ENCODE results near the gene DVL1. TPM values are rescaled to one million over a fixed set of nuclear protein-coding genes. Genes with fewer than 3 reads are reported as not detected.
A peak's percentile ranks its signal among the peaks of the same experiment; 100 is the strongest.

The DVL1 gene
- total RNA-seq, 1 donor from 2014 or later = 70.8 TPM

GRCh38 chr1:1312450-1313314 lies 36.5 kb downstream of the DVL1 start:
- no peak for DNase-seq (ENCODE audit: low read depth)

DNA sequence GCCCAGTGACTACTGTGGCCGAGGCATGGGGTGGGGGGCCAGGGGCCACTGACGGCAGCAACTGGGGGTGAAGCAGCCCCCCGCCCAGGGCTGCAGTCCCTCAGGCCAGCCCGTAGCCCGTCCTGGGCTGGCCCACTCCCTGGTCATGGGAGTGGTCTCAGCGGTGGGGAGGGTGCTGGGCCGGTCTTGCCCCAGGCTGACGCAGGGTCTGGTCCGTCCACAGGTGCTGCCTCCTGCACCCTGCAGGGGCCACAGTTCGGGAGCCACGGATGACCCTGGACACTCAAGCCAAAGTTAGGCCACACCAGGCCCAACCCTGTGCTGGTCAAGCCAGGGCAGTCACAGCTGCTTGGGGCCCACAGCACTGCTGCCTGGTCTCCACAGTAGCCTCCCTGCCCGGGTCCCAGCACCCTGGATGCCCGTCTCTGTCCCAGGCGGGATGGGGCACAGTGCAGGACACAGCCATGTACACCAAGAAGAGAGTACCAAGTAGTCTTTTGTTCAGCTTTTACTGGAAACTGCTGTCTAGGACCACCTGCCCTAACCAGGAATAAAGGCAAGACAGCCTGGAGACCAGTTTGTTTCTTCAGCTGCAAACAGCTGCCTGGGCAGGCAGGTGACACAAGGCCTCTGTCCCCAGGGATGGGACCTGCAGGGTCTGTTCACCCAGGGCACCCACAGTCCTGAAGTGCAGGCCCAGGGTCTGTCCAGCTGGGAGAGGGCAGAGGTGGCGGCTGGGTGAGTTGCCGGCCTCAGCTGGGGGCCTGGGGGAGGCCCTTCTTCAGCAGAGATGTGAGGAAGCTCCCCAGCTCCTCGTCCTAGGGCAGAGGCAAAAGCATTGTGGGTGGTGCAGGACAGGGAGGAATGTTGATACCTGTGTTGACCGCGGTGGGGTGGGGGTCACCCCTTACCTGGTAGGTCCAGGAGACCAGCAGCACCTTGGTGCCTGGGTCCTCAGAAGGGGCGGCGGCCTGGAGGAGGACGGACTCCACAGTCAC lies 37.8 kb downstream of the DVL1 start:
- DNase-seq (ENCODE audit: low read depth) = no peak

DNA sequence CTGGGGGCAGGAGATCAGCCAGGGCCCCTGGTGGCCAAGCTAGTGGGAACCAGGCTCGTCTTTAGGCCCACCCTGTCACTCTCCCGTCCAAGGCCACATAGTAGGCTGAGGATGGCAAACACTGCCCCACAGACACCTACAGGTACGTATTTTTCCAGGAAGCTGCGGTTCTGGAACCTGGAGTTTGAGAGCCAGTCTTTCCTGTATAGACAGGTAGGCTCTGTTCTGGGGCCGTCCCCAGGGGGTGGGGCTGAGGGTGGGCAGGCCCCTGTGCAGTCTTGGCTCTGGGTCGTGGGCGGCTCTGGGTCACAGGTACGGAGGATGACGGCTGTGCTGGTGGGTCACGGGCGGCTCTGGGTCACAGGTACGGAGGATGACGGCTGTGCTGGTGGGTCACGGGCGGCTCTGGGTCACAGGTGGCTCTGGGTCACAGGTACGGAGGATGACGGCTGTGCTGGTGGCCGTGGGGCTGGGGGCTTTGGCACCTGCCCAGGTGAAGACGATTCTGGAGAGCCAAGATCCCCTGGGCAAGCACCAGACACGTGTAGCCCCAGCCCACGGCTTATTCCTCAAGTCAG lies 38.7 kb downstream of the DVL1 start:
- DNase-seq (ENCODE audit: low read depth) = no peak

DNA sequence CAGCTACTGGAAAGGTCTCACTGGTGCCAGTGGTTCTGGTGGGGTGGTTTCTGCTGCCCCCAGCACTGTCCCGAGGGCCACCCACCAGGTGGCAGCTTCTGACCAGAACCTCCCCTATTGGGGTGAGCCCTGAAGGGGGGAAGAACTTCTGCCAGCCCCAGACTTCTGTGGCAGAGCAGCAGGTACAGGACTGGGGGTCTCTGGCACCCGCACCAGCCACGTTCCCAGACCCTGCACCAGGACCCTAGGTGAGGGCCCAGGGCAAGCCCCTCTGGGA lies 39.2 kb downstream of the DVL1 start:
- no peak for DNase-seq (ENCODE audit: low read depth)

GRCh38 chr1:1309251-1310108 lies 39.7 kb downstream of the DVL1 start:
- no peak for DNase-seq (ENCODE audit: low read depth)

- no peak for DNase-seq (ENCODE audit: low read depth)
Observed at GRCh38 chr1:1308756-1309250, 40.4 kb downstream of the DVL1 start.

- peak; percentile 59 for DNase-seq (ENCODE audit: low read depth)
Observed at GRCh38 chr1:1307923-1308755, 41.1 kb downstream of the DVL1 start, which contains the start of the genes ACAP3 and PUSL1. Gene ACAP3 (minus strand): TSS chr1:1307930. CDS start chr1:1307815, 115 bp downstream. Gene PUSL1 (plus strand): TSS chr1:1308597. CDS start chr1:1308644, 47 bp downstream.

DNA sequence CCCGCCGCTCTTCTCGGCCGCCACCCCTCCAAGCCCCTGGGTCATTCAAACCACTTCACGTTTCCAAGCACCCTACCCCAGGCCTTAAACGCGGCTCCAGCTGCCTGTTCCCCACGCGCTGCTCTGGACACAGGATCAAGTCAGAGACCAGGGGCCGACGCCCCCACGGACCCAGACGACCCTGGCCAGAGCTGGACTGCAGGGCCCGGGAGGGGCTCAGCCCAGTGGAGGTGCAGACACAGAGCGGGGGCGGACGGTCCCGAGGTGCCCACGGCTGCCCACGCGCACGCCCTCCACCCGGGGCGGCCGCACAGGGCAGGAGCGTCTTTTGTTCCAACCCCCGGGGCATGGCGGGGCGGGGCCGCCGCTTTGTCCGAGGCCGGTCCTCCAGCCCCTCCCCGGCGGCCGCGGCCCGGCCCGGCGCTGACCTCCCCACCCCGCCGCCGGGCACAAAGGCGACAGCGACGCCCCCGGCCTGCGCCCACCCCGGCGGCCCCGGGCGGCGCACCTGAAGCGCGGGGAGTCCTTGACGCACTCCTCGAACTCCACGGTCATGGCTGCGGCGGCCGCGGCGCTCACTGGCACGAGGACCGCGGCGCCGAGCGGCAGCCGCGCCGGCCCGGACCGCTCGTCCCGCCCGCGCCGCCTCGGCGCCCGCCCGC lies 41.8 kb downstream of the DVL1 start:
- no peak for DNase-seq (ENCODE audit: low read depth)

DNA sequence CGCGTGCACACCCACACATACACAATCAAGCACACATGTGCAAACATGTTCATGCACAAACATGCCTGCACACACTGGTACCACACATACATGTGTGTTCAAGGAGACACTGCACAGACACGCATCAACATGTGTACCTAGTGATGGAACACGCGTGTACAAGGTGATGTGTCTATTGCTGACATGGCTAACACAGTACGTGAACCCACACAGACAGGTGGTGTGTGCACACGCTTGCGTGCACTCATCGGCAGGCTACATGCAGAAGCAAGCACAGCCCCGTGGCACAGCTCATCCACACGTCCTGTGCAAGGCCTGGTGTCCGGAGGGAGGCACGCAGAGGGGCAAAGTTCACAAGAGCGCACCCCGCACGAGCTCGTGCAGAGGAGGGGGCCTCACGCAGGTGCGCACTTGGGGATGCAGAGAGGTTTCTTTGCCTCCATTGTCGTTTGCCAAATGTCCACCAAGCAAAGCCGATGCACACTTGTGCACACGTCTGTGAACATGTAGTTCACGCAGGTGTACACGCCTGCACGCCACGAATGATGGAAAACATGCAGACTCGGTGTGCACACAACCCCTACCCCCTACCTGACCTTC lies 42.5 kb downstream of the DVL1 start:
- DNase-seq (ENCODE audit: low read depth) = no peak

GRCh38 chr1:1306070-1306660 lies 43.1 kb downstream of the DVL1 start:
- no peak for DNase-seq (ENCODE audit: low read depth)

DNA sequence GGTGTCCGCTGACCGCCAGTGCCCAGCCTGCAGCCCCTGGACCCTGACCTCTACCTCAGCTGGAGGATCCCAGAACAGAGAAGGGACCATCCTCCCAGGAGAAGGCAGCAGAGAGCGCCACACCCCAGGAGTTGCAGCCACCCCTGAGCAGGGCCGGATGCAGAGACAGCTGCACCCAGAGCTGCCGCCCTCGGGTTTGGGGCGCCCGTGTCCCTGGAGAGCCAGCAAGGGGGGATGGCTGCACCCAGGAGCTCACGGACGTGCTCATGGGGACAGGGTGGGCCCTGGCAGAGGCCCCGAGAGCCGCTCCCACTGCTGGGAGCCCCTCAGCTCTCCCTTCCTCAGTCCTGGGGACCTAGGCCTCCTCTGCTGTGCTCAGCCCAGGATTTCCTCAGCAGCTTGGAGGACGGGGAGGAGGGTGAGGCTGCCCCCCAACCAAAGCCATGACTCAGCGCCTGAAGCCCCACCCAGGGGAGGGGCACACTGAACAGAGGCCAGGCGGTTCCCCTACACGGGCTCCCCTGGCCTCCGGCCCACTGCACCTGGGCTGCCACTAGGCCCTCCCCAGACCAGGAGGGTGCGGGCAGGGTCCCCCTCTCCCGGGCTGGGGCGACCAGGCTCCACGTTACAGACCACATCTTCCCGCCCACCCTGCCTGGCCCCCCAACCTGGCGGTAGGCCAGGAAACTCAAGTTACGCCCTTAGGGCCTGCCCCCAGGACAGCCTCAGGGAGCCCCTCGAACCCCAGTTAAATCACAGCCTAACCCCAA lies 43.7 kb downstream of the DVL1 start:
- DNase-seq (ENCODE audit: low read depth) = peak; percentile 33

DNA sequence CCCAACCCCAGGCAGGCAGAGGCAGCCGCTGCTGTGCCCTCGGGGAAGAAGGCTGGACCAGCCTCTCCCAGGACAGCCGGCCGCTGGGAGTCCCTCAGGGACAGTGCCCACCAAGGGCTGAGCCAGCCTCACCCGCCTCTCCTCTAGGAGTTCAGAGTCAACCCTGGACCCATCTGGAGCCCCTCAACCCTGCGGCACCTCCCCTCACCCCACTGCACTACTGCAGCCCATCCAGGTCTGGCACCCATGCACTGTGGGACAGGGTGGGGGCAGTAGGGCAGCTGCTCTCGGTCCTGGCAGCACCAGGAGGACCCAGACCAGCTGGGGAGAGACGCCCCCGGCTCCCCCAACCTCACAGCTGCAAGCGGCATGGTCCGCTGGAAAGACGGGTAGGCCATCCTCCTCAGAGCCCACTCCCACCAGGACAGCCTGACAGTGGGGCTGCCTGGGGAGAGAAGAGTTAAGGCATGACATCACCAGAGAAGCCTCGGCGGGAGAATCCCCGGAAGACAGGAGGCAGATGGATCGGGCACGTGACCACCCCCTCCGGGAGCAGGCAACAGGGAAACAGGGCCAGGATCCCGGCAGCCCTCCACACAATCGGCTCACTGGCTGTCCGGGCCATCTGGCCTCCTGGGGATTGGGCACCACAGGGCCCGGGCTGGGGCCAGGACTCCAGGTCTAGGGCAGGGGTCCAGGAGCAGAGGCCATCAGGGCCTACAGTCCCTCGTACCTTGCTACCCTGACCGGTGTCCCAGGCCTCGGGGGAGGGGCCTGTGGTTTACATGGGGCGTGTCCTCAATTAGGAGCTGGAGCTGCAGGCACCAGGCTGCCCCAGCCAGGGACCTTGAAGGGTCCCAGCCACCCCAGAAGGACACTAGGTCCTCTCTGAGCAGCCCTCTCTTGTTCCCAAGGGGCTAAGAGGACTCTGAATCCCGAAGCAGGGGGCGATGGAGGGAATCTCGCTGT lies 44.6 kb downstream of the DVL1 start:
- peak; percentile 38 for DNase-seq (ENCODE audit: low read depth)

DNA sequence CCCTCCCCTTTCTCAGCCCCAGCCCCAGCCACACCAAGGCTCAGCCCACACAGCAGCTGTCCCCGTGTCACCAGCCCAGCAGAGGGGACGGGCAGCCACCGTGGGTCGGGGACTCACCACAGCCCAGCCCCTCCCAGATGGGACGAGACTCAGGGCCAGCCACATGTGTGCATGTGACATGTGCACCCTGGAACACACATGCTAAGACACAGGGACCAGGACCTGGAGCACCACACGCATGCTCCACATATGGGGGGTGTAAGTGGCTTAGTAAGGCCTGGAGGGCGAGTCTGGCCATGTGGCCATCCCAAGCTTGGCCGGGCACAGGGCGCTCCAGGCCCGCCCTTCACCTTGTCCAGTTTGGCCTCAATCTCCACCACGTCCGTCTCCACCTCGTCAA lies 45.5 kb downstream of the DVL1 start:
- DNase-seq (ENCODE audit: low read depth) = no peak

GRCh38 chr1:1302951-1303509 lies 46.2 kb downstream of the DVL1 start:
- no peak for DNase-seq (ENCODE audit: low read depth)

DNA sequence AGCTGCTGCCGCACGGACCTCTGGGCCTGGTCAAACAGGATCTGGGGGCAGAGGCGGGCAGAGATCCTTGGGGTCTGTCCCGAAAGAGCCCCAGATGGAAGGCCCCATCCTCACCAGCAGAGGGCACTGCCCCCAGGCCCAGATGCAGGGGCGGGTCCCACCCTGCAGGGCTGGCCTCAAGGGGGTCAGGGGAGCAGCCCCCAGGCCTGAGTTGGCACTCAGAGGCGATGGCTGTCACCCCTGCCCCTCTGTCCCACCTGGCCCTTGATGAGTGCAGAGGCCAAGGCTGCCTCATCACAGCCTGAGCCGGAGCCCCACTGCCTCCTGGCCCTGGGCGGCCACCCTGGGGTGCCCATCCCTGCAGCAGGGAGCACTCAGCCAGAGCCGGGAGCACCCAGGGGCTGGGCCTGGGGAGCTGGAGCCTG lies 47.2 kb downstream of the DVL1 start:
- no peak for DNase-seq (ENCODE audit: low read depth)

DNA sequence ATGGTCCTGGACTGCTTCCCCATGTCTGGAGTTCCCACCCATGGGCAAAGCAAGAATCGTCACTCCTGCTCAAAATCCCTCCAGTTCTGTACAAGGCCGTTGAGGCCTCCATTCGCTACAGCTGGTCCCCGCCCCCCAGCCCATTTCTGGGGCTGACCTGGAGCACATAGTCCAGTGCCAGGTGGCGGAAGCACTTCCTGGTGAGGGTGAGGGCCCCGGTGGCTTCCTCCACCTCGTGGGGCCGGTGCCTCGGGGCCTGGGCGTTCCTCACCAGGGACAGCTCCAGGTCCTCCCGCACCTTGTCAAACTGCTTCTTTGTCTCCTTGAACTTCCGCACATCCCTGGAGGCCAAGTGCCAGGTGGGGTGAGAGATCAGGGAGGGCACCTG lies 48.9 kb downstream of the DVL1 start:
- DNase-seq (ENCODE audit: low read depth) = no peak
